ENCODE measurements around the gene ABCF3. TPM values are rescaled to one million over a fixed set of nuclear protein-coding genes. Genes with fewer than 3 reads are reported as not detected.

The ABCF3 gene
- total RNA-seq, 1 donor from 2014 or later: 94.0 TPM

DNA sequence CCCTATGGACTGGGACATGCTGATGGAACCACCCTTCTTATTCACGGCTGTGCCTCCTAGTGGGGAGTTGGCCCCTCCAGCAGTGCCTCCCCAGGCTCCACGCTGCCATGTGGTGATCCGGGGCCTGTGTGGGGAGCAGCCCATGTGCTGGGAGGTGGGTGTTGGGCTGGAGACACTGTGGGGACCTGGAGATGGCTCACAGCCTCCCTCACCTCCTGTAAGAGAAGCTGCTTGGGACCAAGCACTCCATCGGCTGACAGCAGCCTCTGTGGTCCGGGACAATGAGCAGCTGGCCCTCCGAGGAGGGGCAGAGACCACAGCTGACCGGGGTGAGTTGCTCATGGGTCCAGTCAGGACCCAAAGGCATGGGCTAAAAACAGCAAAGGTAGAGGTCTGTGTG lies 53.7 kb downstream of the ABCF3 start:
- TF ChIP-seq POLR2A (IDR thresholded peaks at IDR 0.05) (no peak), POLR2AphosphoS5 (IDR thresholded peaks at IDR 0.05; ENCODE audit: insufficient read depth in 1 of 2, low read depth in 1 of 2) (no peak)
- TF ChIP-seq, protein P1, sequence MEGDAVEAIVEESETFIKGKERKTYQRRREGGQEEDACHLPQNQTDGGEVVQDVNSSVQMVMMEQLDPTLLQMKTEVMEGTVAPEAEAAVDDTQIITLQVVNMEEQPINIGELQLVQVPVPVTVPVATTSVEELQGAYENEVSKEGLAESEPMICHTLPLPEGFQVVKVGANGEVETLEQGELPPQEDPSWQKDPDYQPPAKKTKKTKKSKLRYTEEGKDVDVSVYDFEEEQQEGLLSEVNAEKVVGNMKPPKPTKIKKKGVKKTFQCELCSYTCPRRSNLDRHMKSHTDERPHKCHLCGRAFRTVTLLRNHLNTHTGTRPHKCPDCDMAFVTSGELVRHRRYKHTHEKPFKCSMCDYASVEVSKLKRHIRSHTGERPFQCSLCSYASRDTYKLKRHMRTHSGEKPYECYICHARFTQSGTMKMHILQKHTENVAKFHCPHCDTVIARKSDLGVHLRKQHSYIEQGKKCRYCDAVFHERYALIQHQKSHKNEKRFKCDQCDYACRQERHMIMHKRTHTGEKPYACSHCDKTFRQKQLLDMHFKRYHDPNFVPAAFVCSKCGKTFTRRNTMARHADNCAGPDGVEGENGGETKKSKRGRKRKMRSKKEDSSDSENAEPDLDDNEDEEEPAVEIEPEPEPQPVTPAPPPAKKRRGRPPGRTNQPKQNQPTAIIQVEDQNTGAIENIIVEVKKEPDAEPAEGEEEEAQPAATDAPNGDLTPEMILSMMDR (IDR thresholded peaks at IDR 0.05): no peak
- H3K9me3 ChIP-seq: no peaks in the 10 kb centered on the region
- H3K4me3 ChIP-seq: no peak overlapping the region
- H3K4me1 ChIP-seq: peaks cover 9% of the 10 kb centered on the region
- DNase-seq (ENCODE audit: extremely low spot score in 2 of 2): no peak
- no peak overlapping the region for H3K27ac ChIP-seq
- no peaks in the 10 kb centered on the region for H3K27me3 ChIP-seq
- peaks cover 0 to 24% of the 10 kb centered on the region in 2 donors for H3K36me3 ChIP-seq
- intact Hi-C loops (cut with DNase I): loop anchor here (10.0 kb wide), 1 partner anchor 345 kb away; no protein-coding TSS in a partner anchor

DNA sequence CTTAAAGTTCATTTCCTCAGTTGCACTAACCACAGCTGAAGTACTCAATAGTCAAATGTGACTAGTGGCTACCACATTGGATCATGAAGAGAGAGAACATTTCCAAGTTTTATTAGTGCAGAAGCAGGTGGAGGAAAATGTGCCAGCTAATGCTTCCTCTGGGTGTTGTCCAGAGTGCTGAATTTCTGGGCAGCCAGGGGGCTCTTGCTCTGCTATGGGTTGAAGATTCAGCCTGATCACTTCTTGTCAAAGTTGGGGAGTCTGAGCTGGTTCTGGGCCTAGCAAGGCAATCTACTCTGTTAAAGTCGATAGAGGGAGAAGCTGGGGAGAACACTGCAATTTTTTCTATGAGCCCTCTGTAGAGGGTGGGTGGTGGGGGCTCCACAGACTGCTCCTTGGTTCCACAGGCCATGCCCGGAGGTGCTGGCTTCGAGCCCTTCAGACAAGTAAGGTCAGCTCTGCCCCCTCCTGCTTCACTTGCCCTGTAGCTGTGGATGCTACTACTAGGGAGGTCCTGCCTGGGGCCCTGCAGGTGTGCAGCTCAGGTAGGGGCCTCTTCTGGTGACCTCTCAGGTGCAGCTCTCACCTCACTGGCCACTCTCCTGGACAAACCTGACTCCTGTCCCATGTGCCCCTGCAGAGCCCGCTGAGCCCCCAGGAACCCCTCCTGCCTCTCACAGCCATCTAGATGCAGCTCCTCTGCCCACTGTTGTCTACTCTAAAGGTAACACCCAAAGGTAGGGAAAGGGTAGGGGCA lies 54.6 kb downstream of the ABCF3 start:
- Histone ChIP-seq H3K4me3 (no peak overlapping the region), H3K36me3 (peaks cover 0 to 32% of the 10 kb centered on the region in 2 donors), H3K4me1 (peaks cover 9% of the 10 kb centered on the region), H3K27me3 (no peaks in the 10 kb centered on the region), H3K9me3 (no peaks in the 10 kb centered on the region), H3K27ac (no peak overlapping the region)
- DNase-seq (ENCODE audit: extremely low spot score in 2 of 2): no peak
- intact Hi-C loops (cut with DNase I): loop anchor here (10.0 kb wide), 1 partner anchor 346 kb away; no protein-coding TSS in a partner anchor
- TF ChIP-seq POLR2A (IDR thresholded peaks at IDR 0.05) (no peak), POLR2AphosphoS5 (IDR thresholded peaks at IDR 0.05; ENCODE audit: insufficient read depth in 1 of 2, low read depth in 1 of 2) (no peak)
- TF ChIP-seq, protein P1 (IDR thresholded peaks at IDR 0.05): no peak

DNA sequence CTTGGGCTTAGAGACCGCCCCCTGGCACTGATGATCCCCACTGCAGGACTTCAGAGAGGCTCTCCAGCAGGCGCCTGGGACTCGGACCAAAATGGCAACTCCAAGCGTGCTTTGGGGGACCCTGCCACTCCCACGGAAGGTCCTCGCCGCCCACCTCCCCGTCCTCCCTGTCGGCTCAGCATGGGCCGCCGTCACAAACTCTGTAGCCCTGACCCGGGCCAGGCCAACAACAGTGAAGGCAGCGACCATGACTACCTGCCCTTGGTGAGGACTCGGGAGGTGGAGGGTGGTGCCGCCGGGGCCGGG lies 55.1 kb downstream of the ABCF3 start:
- Histone ChIP-seq H3K27me3 (no peaks in the 10 kb centered on the region), H3K4me1 (peaks cover 9% of the 10 kb centered on the region), H3K4me3 (no peak overlapping the region), H3K36me3 (peaks cover 0 to 32% of the 10 kb centered on the region in 2 donors), H3K27ac (no peak overlapping the region), H3K9me3 (no peaks in the 10 kb centered on the region)
- TF ChIP-seq POLR2AphosphoS5 (IDR thresholded peaks at IDR 0.05; ENCODE audit: insufficient read depth in 1 of 2, low read depth in 1 of 2) (no peak), POLR2A (IDR thresholded peaks at IDR 0.05) (no peak)
- TF ChIP-seq, protein P1 (IDR thresholded peaks at IDR 0.05): no peak
- intact Hi-C loops (cut with DNase I): loop anchor here (10.0 kb wide), 1 partner anchor 346 kb away; no protein-coding TSS in a partner anchor
- DNase-seq (ENCODE audit: extremely low spot score in 2 of 2): no peak

DNA sequence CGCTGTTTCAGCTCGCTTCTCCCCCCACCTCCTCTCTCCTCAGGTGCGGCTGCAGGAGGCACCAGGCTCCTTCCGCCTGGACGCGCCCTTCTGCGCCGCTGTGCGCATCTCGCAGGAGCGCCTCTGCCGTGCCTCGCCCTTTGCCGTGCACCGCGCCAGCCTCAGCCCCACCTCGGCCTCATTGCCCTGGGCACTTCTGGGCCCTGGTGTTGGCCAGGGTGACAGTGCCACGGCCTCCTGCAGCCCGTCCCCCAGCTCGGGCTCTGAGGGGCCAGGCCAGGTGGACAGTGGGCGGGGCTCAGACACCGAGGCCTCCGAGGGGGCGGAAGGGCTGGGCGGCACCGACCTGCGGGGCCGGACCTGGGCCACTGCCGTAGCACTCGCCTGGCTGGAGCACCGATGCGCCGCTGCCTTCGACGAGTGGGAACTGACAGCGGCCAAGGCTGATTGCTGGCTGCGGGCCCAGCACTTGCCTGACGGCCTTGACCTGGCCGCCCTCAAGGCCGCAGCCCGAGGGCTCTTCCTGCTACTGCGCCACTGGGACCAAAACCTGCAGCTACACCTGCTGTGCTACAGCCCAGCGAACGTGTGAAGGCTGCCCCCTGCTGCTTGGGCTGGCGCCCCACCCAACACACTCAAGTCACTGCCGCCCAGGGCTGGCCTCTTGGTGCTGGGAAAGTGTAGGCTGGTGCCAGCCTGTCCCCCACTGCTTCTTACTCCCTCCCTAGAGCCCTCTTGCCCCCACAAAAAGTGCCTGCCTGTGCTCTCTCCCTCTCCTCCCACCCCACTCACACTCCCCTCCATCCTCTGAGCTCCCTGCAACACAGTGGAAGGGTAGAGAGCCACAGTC lies 55.7 kb downstream of the ABCF3 start:
- Histone ChIP-seq H3K27ac (no peak overlapping the region), H3K4me3 (peak overlapping the region in 1 of 2 donors; percentile 16), H3K36me3 (peaks cover 0 to 32% of the 10 kb centered on the region in 2 donors), H3K27me3 (no peaks in the 10 kb centered on the region), H3K4me1 (peaks cover 9% of the 10 kb centered on the region), H3K9me3 (no peaks in the 10 kb centered on the region)
- DNase-seq (ENCODE audit: extremely low spot score in 2 of 2): no peak
- TF ChIP-seq, protein P1 (IDR thresholded peaks at IDR 0.05): peak in 1 of 3 experiments; percentile 27
- no peak for TF ChIP-seq POLR2AphosphoS5 (IDR thresholded peaks at IDR 0.05; ENCODE audit: insufficient read depth in 1 of 2, low read depth in 1 of 2)
- intact Hi-C loops (cut with DNase I): loop anchor here (10.0 kb wide), 1 partner anchor 347 kb away; no protein-coding TSS in a partner anchor

Measured in vagina (tissue), 2 donors.